ENCODE results near the gene RHOBTB3.

DNA sequence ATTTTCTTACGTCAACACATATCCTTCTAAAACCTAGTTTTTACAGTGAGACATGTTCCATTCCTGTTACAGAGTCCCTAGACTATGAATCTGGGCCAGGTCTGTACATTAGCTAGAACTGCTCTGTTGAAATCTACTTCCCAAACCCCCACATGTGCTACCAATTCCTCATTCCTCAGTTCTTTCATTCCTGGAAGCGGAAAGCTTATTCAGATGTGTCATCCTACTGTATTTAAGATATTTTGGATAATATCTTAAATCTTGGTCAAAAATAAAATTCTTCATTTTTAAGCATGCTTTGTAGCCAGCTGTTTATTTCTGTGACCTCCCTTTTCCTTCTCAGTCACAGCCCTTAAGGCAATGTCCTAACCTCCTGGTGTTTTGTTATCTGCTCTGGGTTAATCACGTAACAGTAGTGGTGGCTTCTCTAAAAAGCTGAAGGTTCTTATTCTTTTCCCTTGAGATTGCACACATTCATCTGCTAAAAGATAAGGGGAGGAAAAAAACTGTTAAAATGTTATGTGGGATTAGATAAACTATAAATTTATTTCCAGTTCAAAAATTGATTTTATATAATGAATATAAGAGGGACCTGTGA lies 55.8 kb downstream of the RHOBTB3 start:
- TF ChIP-seq, protein P1, sequence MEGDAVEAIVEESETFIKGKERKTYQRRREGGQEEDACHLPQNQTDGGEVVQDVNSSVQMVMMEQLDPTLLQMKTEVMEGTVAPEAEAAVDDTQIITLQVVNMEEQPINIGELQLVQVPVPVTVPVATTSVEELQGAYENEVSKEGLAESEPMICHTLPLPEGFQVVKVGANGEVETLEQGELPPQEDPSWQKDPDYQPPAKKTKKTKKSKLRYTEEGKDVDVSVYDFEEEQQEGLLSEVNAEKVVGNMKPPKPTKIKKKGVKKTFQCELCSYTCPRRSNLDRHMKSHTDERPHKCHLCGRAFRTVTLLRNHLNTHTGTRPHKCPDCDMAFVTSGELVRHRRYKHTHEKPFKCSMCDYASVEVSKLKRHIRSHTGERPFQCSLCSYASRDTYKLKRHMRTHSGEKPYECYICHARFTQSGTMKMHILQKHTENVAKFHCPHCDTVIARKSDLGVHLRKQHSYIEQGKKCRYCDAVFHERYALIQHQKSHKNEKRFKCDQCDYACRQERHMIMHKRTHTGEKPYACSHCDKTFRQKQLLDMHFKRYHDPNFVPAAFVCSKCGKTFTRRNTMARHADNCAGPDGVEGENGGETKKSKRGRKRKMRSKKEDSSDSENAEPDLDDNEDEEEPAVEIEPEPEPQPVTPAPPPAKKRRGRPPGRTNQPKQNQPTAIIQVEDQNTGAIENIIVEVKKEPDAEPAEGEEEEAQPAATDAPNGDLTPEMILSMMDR (IDR thresholded peaks at IDR 0.05; ENCODE audit: insufficient read depth, low read length) = no peak
- TF ChIP-seq GABPA (IDR thresholded peaks at IDR 0.05; ENCODE audit: low read depth) = no peak
- TF ChIP-seq POLR2AphosphoS5 (IDR thresholded peaks at IDR 0.05; ENCODE audit: low read depth) = no peak
